CD4-positive, alpha-beta T cell treated with Interleukin-12 subunit alpha and Interleukin-12 subunit beta, for 1 hour (primary cell): Measurements from ENCODE around the gene NUDCD2.
"Not testable (repeated sequence)": the region's sequence is repeated elsewhere in the genome, so short reads cannot be mapped to it uniquely, and the experiment has no call there.

ENCODE experiments used
- DNase-seq: peaks from one replicate; pipeline ENCODE4 v3.0.0-alpha.2; 2020

The NUDCD2 gene

GRCh38 chr5:163415673-163416072, 44.2 kb downstream of the NUDCD2 start:
- not testable (repeated sequence) for DNase-seq

DNA sequence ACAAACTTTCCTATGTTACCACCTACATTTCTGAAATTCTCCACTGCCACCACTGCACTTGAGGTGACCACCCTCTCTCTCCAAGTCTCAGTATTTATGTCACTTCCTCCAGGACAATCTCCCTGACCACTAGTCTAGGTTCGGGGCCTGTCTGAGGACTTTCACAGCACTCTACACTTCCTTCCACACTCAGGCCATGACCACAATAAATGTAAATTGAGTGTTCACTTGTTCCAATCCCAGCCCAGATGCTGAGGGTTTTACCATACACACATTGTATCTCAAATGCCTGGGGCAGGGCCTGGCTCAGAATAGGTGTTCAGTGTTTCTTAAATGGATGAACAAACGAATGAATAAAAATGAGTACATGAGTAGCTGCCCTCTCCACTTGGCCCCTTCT, 49.4 kb downstream of the NUDCD2 start:
- DNase-seq, result no peak

- no peak for DNase-seq
These were observed 50.5 kb downstream of the NUDCD2 start for GRCh38 chr5:163409384-163409783.

DNA sequence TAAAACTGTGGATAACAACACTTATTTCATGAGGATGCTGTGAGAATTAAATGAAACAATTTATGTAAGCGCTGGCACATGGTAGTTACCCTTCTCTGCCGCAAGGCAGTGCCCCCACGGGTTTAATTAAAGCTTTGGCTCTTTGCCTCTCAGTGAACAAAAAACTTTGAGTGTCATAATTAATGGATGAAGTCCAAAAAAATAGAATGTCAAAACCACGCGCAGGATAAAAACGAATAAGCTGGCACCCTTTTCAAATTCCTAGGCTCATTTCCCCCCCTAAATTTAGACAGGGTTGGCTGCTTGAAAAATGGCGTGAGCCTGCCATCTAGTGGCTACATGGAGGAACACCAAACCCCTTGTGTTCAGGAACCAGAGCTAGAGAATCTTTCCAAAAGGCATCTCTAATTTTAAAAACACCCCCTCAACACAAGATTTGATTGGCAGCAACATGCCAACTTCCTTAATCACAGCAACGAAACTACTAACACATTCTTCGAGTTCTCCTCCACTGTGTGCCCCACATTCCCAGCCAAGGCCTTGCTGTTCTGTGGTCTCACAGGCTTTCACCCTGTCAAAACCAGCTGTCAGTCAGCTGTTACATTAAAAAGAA, 51.5 kb downstream of the NUDCD2 start:
- DNase-seq, result peak; percentile 66

- DNase-seq, result no peak
These were observed 52.8 kb downstream of the NUDCD2 start for GRCh38 chr5:163407034-163407655.

- no peak for DNase-seq
These were observed 55.3 kb downstream of the NUDCD2 start for GRCh38 chr5:163404364-163405173.

DNA sequence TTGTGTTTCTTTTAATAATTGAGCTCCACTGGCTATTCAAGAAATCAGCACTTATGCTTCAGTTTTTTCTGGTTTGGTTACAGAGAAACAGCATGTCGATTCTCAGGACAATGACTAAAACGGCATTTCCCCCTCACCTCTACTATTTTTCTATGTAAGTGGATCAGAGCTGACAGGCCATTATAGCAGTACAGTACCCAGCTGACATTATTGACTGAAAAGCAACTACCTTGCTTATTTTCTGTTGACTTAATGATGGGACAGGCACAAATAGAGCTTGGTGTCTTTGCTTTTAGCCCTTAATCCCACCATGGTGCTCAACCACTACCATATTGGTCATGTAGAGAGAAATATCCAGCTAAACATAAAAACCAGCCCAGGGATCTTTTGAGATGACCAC, 57.9 kb downstream of the NUDCD2 start:
- DNase-seq, result no peak

GRCh38 chr5:163401271-163401670, 58.6 kb downstream of the NUDCD2 start:
- DNase-seq, result no peak

DNA sequence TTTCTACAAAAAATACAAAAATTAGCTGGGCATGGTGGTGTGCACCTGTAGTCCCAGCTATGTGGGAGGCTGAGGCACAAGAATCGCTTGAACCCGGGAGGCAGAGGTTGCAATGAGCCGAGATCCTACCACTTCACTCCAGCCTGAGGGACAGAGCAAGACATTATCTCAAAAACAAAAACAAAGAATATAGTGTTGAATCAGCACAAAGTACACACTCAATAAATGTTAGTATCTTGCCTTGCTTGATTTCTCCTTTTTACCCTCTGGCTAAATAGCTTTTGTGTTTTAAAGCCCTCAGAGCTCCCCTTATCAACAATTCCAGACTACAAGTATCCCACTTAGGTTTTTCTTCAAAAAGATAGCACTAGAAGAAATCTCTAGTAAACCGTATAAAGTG, 60.0 kb downstream of the NUDCD2 start:
- DNase-seq, result no peak

DNA sequence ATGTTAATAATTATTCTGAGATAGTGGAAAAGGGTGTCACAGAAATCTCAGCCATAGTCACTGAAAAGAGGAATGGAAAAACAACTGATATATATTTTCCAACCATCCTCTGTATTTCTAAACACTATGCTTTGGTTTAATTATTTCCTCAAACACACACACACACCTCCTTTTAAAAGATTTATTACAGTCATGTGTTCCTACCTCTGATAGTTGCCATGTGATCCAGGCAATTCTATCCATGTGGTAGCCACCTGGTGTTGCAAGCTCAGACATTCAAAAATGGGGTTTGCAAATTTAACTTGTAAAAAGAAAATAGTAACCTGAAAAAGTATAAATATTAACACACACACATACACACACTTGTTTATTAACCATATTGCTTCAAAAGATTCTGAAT, 62.5 kb downstream of the NUDCD2 start:
- DNase-seq, result no peak

DNA sequence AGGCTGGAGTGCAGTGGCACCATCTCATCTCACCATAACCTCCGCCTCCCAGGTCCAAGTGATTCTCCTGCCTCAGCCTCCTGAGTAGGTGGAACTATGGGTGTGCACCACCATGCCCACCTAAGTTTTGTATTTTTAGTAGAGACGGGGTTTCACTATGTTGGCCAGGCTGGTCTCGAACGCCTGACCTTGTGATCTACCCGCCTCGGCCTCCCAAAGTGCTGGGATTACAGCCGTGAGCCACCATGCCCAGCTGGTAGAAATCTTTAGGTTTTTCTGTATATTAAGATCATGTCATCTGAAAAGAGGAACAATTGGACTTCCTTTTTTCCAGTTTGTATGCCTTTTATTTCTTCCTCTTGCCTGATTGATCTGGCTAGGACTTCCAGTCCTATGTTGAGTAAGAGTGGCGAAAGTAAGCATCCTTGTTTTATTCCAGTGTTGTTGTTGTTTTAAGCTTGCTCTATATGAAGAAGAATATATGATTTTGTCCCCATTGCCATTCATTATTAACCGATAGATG, 63.0 kb downstream of the NUDCD2 start:
- DNase-seq, result not testable (repeated sequence)
